GM03348 (cell line): ENCODE results near the gene ZNF567.
"Not testable (repeated sequence)": the region's sequence is repeated elsewhere in the genome, so short reads cannot be mapped to it uniquely, and the experiment has no call there.

ENCODE experiments used
- DNase-seq: peaks from one replicate; pipeline ENCODE4 v3.0.0; 2012; ENCODE audit warnings: low spot score

Gene ZNF567

GRCh38 chr19:36687214-36688056 lies at the start of gene ZNF567:
Gene ZNF567, plus strand, starts transcription at chr19:36687612. Its CDS starts 7,256 bp downstream, at chr19:36694868.
- peak; percentile 99 for DNase-seq

GRCh38 chr19:36638862-36639510 lies 48.4 kb upstream of the ZNF567 start:
- DNase-seq, result no peak

- DNase-seq, result no peak
These were observed 40.7 kb upstream of the ZNF567 start for GRCh38 chr19:36646746-36647145.

GRCh38 chr19:36652958-36653357 lies 34.5 kb upstream of the ZNF567 start:
- DNase-seq, result no peak

GRCh38 chr19:36665832-36666231 lies 21.6 kb upstream of the ZNF567 start:
- no peak for DNase-seq

- no peak for DNase-seq
These were observed 18.8 kb upstream of the ZNF567 start for GRCh38 chr19:36668646-36669045.

GRCh38 chr19:36672368-36672767 lies 15.0 kb upstream of the ZNF567 start:
- DNase-seq, result no peak

GRCh38 chr19:36674201-36674600 lies 13.2 kb upstream of the ZNF567 start:
- DNase-seq, result no peak

GRCh38 chr19:36679455-36679854 lies 8.0 kb upstream of the ZNF567 start:
- DNase-seq, result no peak

GRCh38 chr19:36685835-36686234 lies 1.6 kb upstream of the ZNF567 start:
- DNase-seq, result no peak

GRCh38 chr19:36686365-36687213 lies 823 bp upstream of the ZNF567 start:
- peak; percentile 15 for DNase-seq

- DNase-seq, result no peak
These were observed 646 bp downstream of the ZNF567 start for GRCh38 chr19:36688058-36688457.

GRCh38 chr19:36707134-36707533 lies 19.7 kb downstream of the ZNF567 start:
- DNase-seq, result no peak

- DNase-seq, result no peak
These were observed 22.0 kb downstream of the ZNF567 start for GRCh38 chr19:36709423-36709822.

GRCh38 chr19:36719687-36720556 lies 32.5 kb downstream of the ZNF567 start:
- no peak for DNase-seq

- not testable (repeated sequence) for DNase-seq
These were observed 48.8 kb downstream of the ZNF567 start for GRCh38 chr19:36736166-36736565.

- no peak for DNase-seq
These were observed 58.5 kb downstream of the ZNF567 start for GRCh38 chr19:36745870-36746269.

GRCh38 chr19:36747750-36748149 lies 60.3 kb downstream of the ZNF567 start:
- no peak for DNase-seq

GRCh38 chr19:36748431-36749275 lies 61.2 kb downstream of the ZNF567 start:
- DNase-seq, result no peak

- DNase-seq, result not testable (repeated sequence)
These were observed 62.2 kb downstream of the ZNF567 start for GRCh38 chr19:36749613-36750012.
